Measurements from ENCODE around the gene SLC37A1.

SLC37A1 gene

DNA sequence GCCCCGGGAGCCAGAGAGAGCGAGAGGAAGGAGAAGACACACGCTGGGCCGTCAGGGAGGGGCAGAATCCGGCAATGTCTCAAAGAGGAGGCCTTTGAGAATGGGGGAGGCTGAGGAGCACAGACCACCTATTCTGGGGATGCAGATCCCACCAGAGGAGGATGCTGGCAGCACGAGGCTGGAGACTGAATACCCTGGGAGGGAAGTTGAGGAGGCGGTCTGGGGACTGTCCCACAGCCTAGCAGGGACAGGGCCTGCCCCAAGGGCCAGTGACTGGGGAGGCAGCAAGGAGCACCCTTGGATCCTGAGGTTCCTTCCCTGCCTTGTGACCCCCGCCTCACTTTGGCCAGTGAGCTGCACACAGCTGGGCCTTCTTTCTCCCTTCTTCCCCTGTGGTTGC lies 49.2 kb downstream of the SLC37A1 start:
- no peak for DNase-seq (ENCODE audit: low read depth)

DNA sequence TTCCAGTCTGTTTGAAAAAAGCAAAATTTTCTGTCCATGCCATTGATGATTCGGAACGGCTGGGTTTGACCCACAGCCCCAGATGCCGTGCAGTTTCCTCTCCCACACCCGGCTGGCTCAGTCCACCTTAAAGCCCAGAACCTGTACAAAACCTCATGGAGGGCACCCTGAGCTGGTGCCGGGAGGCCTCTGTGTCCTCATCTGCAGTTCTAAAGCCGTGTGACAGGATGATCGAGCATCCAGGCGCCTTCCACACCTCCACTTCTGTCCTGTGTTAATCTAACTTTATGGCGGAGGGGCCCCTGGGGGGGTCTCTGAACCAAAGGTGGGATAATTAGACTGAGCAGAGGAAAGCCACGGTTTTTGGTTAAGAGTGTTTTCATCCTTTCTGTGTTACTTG lies 49.6 kb downstream of the SLC37A1 start:
- no peak for DNase-seq (ENCODE audit: low read depth)

DNA sequence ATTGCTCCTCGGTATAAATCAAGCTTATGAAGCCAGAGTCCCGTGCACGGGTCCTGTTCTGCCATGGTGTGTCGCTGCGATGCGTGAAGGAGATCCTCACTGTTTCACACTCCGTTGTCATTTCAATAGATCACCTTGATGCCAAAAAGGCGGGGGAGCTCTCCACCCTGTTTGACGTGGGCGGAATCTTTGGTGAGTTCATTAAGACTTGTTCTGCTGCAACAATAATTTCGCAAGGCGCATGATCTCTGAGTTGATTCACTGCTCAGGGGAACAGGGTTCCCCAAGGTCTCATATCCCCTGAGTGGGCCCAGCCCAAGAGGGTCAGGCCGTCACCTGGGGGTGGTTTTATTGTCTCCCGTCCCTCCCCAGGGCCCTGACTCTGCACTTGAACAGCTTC lies 50.0 kb downstream of the SLC37A1 start:
- no peak for DNase-seq (ENCODE audit: low read depth)

DNA sequence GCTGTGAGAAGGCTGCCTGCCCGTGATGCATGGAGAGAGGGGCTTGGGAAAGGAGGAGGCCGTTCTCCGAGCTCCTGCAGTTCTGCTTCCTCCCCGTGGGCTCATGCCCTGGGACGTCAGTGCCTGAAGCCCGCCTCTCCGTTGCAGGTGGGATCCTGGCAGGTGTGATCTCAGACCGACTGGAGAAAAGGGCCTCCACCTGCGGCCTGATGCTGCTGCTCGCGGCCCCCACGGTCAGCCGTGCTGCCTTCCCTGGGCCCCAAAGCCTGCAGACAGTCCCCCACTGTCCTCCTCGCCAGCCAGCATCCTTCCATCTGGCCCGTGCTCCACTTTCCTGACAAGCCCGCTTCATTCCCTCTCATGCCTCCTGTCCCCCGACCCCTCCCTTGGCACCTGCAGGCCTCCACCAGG lies 50.9 kb downstream of the SLC37A1 start:
- no peak for DNase-seq (ENCODE audit: low read depth)

DNA sequence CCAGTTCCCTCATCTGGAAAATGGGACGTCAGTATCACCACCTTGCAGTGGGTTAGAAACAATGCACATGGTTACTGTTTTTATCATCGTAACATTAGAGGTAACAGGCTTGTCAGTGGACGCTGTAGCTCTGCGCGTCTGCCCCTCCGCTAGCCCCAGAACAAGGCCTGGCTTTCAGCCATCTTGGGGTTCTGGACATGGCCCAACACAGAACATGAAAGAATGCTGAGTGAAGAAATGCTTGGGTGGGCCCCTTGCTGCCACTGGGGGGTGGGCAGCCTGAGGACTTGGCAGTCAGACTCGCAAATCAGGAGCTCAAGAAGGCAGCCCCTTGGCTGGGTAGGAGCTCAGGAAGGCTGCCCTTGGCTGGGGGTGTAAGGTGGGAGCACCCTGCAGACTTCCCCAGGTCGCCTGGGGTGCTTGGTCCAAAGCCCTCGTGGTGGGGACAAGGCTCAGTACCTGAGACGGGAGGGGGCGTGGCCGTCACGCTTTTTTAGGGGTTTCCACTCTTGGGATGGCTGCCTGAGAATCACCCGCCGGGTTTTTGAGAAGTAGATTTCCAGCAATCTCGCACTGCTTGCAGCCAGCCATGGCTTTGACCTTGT lies 51.7 kb downstream of the SLC37A1 start:
- no peak for DNase-seq (ENCODE audit: low read depth)

DNA sequence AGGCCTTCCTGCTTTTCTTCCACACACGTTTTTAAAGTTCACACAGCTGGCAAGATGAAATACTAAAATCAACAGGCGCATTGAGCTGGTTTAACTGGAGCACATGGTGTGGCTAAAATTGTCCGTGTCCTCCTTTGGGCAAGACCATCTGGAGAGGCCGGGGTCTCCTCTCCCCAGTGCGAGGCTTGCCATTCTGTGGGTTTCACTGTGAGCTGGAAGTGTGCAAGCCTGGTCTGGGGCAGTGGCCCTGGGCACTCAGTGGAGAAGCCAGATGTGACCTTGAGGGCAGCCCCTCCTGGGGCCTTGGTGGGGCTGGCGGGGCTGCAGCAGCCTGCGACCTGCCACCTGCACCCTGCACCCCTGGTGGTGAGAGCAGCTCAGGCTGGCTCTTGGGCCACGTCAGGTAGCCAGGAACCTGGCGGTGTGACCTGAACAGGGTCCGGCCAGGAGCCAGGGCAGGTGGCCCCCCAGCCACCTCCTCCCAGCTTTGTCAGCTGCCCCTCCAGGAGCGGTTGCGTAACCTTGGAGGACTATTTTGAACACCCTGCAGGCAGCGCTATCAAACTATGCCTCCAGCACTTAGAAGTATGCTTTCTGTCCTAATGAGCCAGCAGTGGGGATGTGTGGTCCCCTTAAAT lies 52.4 kb downstream of the SLC37A1 start:
- no peak for DNase-seq (ENCODE audit: low read depth)

DNA sequence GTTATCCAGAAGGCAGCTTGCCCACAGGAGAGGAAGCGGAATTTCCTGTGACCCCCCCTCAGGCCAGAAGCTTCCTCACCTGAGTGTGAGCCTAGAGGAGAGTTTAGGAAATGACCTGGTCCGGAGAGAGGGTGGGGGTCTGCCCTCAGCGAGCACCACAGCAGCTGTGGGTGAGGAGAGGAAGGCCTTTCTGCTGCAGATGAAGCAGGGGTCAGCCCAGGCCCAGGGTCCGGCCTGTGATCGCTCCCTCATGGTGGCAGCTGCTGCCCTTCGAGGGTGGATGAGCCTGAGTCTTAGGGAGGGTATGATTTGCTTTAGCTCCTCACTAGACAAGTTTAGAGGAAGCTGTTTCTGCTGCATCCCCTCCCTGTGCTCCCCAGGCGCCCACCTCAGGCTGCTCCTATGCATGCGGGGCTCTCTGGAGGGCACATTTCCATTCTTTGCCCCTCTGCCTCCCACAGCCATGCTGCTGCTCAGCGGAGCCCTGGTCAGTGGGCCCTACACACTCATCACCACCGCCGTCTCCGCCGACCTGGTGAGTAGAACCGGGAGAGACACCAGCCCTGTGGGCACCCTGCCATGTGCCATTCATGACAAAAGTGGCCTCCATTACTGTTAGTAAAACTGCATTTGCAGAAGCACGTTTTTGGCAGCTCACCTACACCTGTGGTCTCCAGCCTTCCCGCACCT lies 53.0 kb downstream of the SLC37A1 start:
- DNase-seq (ENCODE audit: low read depth): no peak

DNA sequence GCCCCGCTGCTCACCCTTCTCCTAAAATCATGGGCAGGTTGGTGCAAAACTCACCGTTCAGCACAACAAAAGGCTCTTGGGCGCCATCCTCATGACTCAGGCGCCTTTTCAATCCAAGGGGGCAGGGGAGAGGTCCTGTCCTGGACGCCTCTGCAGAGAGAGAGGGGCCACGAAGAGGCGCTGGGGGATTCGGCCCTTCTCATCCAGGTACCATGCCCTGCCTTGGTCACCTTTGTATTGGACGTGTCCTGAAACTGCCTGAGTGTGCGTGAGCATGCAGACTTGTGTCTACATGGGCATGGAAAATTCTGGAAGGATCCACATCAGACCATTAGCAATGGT lies 53.5 kb downstream of the SLC37A1 start:
- no peak for DNase-seq (ENCODE audit: low read depth)

DNA sequence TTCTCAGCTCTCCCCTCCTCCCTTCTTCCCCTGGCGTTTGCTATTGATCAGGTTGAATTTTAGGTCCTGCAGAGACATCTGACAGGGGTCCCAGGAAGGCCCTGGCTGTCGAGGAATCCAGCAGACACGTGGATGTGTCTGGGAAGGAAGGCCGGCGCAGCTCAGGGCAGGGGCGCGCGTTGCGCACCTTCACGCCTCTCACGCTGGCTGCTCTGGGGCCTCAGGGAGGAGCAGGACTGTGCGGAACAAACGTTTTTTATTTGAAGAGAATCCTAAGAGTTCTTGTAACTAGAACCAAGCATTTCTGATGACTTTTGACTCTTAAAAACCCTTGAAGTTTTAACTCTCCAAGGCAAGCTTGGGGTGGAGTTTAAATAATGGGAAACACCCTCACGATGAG lies 54.2 kb downstream of the SLC37A1 start:
- no peak for DNase-seq (ENCODE audit: low read depth)

DNA sequence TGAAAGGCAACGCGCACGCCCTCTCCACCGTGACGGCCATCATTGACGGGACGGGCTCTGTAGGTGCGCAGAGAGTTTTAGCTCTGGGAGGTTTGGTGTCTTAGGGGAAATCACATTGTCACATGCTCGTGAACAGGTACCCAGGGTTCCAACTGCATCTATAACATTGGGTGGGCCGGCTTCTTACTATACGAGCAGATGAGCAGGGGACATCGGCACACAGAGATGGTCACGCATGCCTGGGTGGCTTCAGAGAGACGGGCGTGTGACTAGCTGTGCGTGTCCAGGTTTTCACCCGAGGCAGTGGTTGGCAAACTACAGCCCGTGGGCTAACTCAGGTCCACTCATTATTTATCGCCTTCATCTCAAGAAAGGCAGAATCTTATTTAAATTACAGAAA lies 54.7 kb downstream of the SLC37A1 start:
- no peak for DNase-seq (ENCODE audit: low read depth)

DNA sequence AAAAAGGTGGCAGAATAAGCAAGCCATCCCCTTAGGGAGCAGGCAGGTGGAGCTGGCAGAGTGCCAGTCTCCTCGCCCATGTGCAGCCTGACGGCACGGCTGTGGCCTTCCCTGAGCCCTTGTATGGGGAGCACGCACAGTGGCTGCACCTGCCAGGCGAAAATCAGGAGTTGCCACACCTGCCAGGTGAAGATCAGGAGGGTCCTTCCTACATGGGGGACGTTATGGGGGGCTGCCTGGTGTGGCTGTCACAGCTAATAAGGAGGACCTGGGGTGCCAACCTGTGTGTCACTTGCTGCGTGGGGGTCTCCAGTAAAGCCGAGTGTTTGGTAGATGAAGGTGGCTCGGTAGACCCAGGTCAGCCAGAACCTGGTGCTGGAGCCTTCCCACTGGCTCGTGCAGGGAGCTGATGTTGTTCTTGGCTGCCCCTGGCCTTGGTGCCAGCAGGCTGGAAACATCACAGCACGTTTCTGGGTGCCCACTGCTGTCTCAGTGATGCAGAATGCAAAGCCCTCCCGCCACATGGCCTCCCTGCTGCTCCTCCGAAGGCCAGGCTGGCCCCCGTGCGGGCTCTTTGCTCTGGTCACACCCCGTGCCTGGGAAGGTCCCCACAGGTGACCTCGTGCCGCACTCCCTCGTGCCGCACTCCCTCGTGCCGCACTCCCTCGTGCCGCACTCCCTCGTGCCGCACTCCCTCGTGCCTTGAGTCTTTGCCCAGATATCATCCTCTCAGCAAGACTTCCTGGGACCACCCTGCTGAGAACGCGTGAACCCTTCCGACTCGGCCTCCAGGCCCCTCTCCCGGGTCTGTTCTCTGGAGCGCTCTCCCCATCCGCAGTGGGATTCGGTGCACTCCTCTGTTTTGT lies 55.4 kb downstream of the SLC37A1 start:
- no peak for DNase-seq (ENCODE audit: low read depth)

DNA sequence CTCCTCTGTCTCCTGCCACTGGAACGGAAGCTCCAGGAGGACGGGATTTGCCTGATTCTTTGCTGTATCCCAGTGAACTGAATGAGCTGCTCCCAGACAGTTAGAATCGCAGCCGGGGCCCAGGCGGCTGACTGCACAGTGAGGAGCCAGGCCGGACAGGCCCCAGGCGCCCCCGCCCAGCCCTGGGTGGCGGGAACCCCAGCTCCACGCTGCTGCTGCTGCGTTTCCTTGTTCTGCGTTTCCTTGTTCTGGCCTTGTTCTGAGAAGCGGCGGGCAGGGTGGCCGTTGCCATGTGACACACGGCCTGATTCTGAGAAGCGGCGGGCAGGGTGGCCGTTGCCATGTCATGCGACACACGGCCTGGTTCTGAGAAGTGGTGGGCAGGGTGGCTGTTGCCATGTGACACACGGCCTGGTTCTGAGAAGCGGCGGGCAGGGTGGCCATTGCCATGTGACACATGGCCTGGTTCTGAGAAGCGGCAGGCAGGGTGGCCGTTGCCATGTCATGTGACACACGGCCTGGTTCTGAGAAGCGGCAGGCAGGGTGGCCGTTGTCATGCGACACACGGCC lies 56.2 kb downstream of the SLC37A1 start:
- no peak for DNase-seq (ENCODE audit: low read depth)

DNA sequence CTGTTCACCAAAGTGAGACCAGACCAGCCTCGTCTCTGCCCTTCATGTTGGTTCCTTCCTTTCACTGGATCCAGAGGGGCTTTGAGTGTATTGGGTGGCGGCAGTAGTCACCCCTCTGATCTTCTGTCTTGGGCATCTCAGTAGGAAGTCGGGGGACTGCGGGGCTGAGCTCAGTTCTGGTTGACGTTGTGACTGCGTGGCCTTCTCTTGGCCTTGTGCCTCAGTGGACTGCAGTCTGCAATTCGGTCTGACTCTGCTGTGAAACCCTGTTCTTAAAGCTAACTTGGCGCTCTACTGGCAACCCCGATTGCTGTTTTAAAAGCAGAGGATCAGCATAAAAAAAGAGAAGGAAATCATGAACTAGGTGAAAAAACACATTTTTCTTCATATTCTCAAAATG lies 56.7 kb downstream of the SLC37A1 start:
- DNase-seq (ENCODE audit: low read depth): no peak

DNA sequence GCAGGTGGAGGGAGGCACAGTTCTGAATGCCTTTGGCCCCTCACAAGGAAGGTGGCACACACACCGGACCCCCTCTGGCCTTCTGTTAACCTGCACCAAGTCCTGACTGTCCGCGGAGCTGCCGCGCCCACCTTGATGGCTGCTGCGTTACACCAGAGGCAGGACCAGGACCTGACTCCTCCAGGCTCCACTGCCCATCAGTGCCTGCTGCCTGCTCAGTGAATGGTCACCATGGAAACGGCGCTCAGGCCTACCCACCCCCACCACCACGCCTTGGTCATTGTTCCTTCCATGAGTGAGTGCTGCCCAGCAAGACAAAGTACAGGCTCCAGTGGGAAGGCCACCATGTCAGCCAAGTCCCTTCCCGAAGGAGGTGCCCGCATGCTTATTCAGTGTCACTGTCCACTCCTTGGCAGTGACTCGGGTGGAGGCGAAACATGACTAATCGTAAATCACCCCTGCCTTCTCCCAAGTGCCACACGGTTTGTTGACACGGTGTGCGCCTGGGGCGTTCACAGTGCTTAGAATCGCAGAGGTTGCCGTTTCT lies 57.3 kb downstream of the SLC37A1 start:
- DNase-seq (ENCODE audit: low read depth): no peak

DNA sequence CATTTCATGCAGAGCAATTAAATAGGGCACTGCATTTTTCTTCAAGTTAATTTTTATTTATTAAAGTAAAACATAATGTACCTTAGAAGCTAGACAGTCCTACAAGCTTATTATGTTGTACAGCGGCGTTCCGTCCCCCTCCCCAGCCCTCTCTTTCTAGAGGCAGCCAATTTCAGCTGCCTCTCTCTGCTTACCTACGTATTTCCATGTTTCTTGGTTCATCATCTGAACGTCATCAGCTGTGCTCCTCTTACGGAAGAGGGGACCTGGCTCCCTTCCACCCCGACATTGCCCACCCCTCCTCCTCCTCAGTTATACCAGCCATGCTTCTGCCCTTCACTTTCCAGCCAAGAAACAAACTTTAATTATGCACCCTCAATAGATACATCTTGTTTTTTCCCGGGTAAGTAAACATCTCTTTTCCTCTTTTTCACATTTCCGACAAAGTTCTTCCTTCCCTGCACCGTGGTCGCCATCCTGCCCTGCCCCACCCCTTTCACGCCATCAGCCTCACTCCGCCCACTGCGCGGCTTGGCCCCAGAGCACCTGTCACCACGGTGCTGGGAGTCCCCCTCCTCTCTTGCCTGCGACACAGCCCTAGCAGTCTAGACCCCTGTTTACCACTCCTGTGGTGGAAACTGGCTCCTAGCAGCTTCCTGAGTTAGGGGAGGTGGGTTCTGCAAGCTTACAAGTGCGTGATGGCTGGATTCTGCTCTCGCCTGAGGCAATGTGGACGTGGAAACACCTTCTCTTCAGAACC lies 57.9 kb downstream of the SLC37A1 start:
- DNase-seq (ENCODE audit: low read depth): no peak

DNA sequence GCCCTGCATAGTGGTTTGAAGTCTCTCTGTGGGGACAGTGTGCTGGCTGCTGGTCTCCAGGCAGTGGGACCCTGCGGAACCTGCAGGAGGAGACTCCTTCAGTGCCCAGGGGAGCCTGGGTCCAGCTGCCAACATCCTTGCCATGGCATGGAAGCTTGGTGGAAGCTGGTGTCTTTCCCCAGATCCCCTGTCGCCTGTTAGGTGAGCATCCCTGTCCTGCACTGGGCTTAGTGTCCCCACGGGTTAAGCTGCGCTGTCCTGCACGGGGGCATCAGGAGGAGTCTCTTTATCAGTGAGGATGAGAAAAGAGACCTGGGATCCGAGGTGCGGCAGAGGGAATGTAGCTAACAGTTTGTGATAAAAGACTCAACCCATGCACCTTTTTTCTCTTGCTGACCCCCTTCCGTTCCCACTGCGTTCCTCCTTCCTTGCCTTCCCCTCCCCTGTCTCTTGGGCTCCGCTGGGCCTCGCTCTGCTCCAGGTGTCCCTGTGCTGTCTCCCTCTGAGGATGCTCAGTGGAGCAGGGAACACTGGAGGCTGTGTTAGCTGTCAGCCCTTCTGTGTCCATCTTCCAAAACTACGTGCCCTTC lies 59.3 kb downstream of the SLC37A1 start:
- DNase-seq (ENCODE audit: low read depth): no peak

DNA sequence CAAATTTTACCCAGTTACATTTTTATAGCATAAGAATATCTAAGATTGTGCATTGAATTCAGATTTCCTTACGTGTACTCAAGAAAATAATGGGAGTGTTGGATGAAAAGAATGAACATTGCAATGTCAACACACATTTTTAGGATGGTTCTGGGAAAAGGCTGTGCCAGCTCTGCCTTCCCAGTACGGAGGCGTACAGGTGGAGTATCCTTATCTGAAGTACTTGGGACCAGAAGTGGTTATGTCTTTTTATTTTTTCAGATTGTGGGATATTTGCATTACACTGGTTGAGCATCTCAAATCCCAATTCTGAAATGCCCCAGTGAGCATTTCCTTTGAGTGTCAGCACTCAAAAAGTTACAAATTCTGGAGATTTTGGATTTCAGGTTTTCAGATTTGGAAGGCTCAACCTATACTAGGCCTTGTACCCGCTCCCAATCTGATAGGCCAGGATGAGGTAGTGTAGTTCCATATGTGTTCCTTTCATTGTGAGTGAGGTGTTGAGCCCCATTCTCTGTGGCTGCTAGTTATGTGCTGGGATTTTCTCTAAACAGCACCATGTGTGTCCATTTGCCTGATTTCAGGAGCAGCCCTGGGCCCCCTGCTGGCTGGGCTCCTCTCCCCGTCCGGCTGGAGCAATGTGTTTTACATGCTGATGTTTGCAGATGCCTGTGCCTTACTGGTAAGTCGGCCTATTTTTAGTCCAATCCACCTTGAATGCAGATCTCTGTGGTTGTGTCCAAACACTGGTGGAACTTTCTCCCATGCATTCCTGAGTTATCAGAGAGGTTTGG lies 60.8 kb downstream of the SLC37A1 start:
- no peak for DNase-seq (ENCODE audit: low read depth)

DNA sequence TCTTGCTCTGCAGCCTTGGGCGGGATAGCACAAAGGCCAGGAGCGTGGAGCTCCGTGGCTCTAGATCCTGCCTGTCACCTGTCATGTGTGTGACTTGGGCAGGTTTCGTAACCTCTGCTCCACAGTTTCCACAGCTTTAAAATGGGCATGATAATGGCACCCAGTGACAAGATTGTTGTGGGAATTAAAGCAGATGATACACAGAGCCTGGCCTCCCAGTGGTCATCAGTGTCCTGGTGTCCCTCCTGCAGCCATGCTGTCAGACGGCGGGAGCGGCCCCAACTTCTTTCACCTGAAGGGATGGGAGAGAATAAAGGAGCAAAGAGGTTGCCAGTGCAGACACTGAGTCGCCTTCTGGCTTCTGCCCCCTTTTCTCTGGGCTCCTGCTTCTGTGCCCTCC lies 61.5 kb downstream of the SLC37A1 start:
- DNase-seq (ENCODE audit: low read depth): no peak

DNA sequence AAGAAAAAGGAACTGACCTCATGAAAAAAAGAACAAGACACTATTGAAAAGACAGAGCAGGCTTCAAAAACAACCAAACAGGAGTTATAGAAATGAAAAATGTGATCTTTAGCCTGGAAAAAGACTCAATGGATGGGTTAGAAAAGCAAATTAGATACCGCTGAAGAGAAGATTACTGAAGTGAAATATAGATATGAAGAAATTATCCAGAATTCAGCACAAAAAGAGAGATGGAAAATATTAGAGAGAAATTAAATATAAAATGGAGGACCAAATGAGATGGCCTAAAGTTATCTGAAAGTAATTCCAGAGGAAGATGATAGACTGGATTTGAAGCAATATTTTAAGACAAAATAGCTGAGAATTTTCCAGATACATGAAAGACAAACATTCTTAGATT lies 63.0 kb downstream of the SLC37A1 start:
- DNase-seq (ENCODE audit: low read depth): no peak

DNA sequence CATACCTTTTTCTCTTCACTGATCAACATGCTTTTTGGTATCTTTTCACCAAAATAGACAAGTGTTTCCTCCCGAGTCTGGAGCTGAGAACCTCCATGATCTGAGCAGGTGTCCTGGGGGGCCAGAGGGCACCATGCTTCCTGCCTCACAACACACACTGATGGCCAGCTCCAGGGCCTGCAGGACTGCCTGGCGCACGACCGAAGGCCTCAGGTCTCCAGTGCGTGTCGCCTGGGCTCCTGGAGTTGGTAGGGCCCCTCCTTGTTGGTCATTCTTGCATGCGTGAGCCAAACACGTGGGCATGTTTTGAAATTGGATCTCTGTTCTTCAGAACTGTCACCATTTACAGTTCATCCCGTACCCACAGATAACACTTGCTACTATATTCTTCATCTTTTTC lies 64.4 kb downstream of the SLC37A1 start:
- DNase-seq (ENCODE audit: low read depth): no peak
